GM21390 (cell line): Measurements from ENCODE around the gene RNF4.
A peak's percentile ranks its signal among the peaks of the same experiment; 100 is the strongest.
"Not testable (repeated sequence)": the region's sequence is repeated elsewhere in the genome, so short reads cannot be mapped to it uniquely, and the experiment has no call there.

ENCODE experiments used
- ATAC-seq: cut with Tn5 transposase; IDR thresholded peaks from one replicate; pipeline ENCODE4 v1.9.1; 2021; ENCODE audit not compliant: unreplicated experiment

Gene RNF4, protein sequence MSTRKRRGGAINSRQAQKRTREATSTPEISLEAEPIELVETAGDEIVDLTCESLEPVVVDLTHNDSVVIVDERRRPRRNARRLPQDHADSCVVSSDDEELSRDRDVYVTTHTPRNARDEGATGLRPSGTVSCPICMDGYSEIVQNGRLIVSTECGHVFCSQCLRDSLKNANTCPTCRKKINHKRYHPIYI

DNA sequence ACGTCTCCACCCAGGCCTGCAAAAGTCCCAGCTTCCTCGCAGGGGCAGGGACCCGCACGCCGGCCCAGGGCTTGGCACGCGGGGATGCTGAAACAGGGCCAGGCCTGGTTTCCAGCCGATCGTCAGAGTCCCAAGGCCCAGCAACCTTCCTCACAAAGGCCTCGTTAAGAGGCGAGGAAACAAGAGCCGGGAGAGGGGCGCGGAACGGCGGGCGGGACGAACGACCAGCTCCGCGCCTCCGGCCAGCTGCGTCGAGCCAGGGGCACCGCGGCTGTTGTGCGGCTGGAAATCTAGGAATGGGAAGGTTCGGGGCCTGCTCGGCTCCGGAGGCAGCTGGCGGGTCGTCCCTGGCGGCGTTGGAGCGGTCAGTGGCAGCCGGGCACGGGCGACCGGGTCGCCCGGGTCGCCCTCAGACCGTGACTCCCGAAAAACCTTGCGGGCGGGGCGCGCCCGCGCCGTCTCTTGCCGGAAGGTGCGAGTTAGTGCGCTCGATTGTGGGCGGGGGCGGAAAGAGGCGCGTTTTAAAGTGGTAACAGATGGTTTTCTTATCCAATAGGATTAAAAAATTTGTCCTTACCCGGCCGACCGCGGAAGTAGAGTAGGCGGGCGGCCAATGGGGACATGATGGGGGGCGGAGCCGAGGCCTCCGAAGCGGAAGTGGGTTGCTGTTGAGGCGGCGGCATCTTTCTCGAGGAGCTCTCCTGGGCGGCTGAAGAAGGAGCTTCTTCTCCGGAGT, at the start of gene RNF4:
Gene RNF4, plus strand, starts transcription at position 651 of the 736 bp plus-strand sequence. CDS start 21,388 bp downstream, outside the sequence.
- ATAC-seq, result peak; percentile 71

GRCh38 chr4:2419814-2420213, 49.1 kb upstream of the RNF4 start:
- ATAC-seq, result no peak

GRCh38 chr4:2421928-2422327, 47.0 kb upstream of the RNF4 start:
- ATAC-seq, result no peak

DNA sequence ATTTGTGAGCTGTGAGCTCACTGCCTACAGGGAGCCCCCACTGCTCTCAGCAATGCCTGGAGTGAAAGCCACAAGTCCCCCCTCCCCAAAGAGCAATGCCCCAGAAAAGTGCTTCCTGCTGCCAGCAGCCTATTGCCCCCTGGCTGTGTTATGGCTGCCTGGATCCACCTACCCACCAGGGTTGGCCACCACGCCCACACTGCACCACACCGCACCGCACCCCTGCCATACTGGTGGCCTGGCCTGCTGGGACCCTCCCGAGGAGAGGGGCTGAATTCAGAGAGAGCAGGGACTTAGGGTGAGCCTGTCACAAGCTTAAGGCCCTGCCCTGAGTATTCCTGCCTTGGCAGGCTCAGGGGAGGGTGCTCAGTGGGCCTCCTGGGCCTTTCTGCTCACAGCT, 45.8 kb upstream of the RNF4 start:
- no peak for ATAC-seq

DNA sequence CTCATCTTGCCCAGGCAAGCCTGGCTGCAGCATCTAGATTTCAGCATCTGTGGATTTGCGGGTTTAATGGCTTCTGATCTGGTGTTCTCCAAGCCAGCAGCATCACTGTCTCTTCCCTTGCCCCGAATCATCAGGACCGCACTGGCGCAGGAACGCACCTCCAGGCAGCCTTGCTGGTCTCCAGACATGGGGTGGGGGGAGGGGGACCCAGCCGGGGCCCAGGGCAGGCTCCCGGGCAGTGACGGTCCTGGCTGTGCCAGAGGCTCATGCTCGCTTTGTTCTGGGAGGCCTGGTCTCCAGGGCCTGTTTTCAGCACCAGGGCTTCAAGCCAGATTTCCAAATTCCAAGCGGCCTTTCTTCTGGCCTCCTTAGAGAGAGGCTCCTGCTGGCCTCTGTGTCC, 45.2 kb upstream of the RNF4 start:
- no peak for ATAC-seq

DNA sequence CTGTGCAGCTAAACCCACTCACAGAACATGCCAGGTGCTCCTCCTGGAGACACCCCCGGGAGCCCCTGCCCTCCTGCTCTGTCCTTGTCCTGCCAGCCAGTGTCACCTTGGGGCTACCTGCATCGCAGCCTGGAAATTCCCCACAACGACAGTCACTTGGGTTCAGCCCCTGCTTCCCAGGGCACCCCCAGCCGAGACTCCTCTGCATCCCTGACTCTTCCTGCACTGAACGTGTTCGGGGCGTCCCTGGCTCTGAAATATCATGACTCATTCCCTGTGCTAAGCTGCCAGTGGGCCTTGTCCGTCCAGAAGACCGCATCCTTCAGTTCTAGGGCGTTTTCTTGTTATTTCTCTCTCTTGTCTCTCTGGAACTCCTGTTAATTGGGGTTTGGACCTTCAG, 44.3 kb upstream of the RNF4 start:
- no peak for ATAC-seq

DNA sequence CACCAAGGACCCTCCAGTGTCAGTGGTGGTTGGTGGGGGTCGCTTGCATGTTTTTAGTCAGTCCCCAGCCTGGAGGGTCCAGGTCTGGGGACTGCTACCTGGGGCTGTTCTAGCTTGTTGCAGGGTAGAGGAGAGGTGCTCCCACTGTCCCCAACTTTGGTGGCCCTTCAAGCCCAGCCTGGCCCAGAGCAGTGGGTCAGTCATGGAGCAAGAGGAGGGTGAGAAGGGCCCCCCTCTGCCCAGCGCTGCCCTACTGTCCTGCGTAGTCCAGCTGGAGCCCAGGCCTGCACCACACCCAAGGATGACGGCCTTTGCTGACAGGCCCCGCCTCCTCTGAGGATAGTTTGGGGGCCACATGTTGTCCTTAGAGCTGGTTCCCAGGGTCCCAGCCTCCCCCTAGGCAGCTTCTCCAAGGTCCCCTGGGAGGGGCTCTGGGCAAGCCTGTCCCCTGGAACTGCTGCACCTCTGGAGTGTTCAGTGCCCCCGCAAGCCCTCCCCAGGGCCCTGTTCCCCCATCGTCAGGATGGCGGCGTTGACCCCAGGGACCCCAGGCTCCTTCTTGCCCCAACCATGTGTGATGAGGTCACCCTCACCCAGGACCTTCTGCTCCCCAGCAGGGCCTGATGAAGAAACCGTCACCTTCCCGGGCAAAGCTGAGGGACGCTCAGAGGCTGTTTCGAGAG, 43.4 kb upstream of the RNF4 start:
- ATAC-seq, result no peak

DNA sequence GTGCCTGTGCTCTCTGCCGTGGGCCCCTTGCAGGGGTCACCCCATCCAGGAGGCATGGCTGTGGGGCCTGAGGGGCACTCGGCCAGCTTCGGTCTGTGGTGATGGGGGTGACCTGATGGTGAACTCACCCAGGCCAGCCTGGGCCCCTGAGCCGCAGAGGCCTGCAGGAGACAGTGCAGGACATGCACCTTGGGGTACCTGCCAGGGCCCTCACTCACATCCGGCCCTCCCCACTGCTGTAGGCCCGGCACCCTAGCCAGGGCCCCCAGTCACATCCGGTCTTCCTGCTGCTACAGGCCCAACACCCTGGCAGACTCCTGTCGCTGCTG, 42.9 kb upstream of the RNF4 start:
- no peak for ATAC-seq

- ATAC-seq, result no peak
These were observed 42.1 kb upstream of the RNF4 start for GRCh38 chr4:2426711-2427275.

DNA sequence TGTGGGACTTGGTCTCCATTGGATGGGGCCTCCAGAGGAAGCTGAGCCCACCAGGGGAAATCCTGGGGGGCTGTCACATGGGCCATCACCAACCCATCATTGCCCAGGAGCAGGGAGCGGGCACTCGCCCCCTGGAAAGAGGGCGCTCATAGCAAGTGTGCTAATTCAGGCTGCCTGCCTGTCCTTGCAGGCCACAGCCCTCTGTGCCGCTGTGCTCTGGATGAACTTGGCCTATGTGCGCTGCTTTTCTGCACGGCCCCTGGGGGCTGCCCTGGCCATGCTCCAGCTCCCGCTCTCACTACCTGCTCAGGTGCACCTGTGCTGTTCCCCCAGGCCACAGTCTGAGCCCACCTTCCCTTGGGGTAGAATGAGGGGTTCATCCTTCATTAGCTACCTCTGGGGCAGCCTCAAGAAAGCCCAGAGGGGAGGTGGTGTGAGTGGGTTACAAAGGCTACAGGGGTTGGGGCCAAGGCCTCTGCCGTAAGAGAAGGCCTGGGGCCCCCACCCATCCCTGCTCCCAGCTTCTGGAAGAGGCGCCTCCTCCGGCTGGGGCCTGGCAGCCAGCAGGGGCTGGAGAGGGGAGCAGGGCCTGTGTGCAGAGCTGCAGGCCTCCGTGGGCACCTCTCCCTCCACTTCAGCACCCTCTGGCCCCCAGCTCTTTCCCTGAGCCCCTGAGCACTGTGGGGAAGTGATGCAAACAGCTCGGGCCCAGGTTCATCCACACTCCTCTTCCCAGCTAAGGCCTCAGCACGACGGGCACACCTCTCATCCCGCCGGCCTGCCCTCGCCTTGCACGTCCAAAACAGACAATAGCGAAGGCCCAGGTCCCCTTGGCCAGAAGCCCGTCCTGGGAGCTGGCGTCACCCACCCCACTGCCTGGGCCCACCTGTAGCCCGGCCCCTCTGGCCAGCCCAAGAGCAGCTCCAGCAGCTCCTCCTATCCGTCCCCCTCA, 41.2 kb upstream of the RNF4 start:
- no peak for ATAC-seq

GRCh38 chr4:2428496-2429213, 40.3 kb upstream of the RNF4 start:
- no peak for ATAC-seq

- not testable (repeated sequence) for ATAC-seq
These were observed 38.8 kb upstream of the RNF4 start for GRCh38 chr4:2429945-2430757.

DNA sequence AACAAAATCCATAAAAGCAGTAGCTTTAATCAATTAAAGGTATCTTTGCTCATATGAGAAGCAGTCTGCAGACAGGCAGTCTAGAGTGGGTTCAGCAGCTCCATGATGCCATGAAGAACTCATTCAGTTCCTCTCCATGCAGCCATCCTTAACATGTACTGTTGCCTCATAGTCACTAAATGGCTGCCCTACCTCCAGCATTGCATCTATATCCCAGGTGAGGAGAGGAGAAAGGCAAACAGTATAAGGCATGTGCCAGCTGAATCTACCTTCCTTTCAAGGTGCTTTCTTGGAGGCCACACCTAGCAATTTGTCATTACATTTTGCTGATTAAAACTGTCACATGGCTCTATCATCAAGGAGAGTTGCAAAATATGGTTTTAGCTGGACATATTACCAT, 36.9 kb upstream of the RNF4 start:
- ATAC-seq, result no peak

DNA sequence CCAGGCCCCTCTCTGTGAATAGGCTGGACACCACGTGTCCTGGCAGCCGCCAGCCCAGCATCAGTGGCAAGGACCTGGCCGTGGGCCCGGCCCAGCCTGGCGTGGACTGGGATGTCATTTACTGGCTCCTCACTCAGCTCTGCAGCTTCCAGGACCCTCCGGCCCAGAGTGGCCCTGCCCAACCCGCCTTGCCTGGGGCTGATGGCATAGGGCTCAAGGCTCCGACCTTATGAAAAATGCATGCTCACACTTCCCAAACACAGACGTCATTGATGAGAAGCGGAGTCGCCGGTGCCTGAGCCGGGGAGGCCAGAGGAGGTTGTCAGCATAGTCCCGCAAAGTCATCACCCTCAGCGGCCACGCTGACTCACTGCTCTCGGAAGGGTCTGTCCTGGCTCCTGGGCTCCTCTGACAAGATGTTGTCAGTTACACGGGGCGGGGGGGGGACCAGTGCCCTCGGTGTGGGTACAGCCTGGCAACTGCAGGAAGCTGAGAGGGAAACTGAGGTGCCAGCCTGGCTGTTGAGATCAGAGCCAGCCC, 35.8 kb upstream of the RNF4 start:
- ATAC-seq, result no peak

- ATAC-seq, result no peak
These were observed 35.1 kb upstream of the RNF4 start for GRCh38 chr4:2433609-2434350.

- ATAC-seq, result no peak
These were observed 34.5 kb upstream of the RNF4 start for GRCh38 chr4:2434420-2434819.

DNA sequence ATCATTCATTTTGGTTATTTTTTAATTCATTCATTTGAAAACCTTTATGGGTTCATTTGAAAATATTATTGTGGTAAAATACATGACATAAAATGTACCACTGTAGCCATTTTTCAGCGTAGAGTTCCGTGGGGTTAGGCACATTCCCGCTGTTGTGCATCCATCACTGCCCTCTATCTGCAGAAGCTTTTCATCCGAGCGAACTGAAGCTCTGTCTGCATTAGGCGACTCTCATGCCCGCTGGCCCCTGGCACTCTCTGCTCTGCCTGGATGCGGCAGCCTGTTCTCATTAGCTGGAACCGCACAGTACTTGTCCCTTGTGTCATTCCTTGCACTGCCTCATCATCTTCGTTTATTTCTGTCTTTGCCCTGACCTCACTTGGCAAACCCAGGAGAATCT, 32.6 kb upstream of the RNF4 start:
- no peak for ATAC-seq

DNA sequence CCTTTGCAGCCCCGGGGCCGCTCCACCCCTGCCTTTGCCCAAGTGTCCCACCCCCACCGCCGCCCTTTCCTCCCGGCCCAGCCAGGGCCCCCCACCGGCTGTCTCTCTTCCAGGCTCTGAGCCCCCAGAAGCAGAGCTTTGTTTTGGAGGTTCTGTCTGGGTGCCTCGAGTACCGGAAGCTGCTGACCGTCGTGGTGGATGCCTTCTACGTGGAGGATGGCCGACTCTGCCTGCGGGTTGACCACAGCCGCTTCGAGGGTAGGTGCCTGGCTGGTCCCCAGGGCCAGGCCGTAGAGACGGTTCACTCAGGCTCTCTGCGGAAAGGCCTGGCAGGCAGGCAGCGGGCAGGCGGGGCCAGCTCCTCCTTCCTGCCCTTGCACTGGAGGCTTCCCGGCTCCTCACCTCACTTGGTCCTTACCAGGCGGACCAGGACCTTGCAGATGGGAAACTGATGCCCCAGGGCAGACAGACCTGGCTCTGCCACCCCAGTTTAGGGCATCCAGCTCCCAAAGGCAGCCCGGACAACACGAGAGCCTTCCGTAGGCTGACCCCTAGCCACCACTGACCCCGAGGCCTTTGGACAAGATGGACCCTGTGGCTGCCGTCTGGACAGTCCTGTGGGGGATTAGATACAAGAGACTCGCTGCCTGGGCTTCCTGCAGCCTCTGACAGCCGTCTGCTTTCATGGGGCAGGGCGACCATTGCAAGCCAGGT, 32.0 kb upstream of the RNF4 start:
- ATAC-seq, result no peak
